GM21825 (cell line): Measurements from ENCODE around the gene ZNF225.
A peak's percentile ranks its signal among the peaks of the same experiment; 100 is the strongest.
"Not testable (repeated sequence)": the region's sequence is repeated elsewhere in the genome, so short reads cannot be mapped to it uniquely, and the experiment has no call there.

Experiments
- ATAC-seq: cut with Tn5 transposase; IDR thresholded peaks from one replicate; pipeline ENCODE4 v1.9.1; 2021; ENCODE audit warnings: mild to moderate bottlenecking, moderate library complexity; ENCODE audit not compliant: unreplicated experiment

The ZNF225 gene

DNA sequence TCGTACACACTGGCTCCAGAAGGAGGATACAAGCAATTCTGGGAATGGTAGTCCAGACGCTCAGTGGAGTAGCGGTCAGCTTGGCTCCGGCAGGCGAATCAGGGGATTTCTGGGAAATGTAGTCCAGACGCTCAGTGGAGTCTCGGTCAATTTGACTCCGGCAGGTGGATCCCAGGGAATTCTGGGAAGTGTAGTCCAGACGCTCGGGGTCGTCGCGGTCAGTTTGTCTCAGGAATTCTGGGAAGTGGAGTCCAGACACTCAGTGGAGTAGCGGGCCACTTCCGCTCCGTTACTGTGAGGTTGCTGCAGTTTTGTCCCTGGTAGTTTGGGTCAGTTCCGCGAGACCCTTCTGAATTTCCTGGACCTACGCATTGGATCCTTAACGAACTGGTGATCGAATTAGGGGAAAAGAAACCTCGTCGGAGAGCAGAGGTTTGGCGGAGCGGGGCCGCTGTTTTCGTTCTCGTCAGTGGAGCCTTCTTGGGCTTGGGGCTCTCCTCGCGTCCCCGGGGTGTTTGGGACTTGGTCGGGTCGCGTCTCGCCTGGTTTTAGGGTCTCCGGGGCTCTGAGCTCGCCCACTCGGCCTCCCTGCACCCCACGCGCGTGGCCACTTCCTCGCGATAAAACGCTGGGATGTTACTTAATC lies at the start of gene ZNF225:
ZNF225 (plus strand) TSS at position 262 of the 646 bp plus-strand sequence. CDS start 2,429 bp downstream, outside the sequence.
- peak; percentile 89 for ATAC-seq

DNA sequence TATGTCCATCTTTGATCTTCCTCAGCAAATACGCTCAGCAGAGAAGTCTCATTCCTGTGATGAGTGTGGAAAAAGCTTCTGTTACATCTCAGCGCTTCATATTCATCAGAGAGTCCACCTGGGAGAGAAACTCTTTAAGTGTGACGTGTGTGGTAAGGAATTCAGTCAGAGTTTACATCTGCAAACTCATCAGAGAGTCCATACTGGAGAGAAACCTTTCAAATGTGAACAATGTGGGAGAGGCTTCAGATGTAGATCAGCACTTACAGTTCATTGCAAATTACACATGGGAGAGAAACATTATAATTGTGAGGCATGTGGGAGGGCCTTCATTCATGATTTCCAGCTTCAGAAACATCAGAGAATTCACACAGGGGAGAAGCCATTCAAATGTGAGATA lies 46.9 kb upstream of the ZNF225 start:
- no peak for ATAC-seq

GRCh38 chr19:44069415-44069814 lies 43.8 kb upstream of the ZNF225 start:
- no peak for ATAC-seq

DNA sequence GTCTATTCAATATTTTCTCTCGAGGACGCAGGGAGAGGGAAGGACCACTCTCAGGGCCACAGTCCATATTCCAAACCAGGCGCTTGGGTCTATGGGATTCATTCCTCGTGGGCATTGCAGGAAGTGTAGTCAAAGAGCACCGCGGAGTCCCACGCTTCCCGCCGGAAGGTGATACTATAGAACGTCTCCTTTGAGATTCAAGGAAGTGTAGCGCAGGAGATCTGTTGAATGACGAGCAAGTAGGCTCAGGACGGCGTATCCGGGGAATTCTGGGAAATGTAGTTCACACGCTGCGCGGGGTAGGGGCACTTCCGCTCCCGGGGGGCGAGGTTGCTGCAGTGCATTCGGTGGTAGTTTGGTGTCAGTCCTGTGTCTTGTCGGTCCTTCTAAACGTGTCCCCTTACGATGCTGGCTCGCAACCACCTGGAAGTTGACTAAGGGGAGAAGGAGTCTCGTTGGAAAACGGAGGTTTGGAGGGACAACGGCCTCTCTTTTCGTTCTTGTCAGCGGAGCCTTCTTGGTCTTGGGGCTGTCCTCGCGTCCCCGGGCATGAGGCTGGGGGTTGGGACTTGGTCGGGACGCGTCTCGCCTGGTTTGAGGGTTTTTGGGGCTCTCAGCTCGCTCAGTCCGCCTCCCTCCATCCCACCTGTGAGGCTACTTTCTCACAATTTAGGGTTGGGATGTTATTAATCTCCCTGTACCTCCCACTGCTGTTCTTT lies 41.2 kb upstream of the ZNF225 start, which contains the start of gene ZNF284:
ZNF284 (plus strand) TSS at position 336 of the 719 bp plus-strand sequence. CDS start 4,231 bp downstream, outside the sequence.
- ATAC-seq = peak; percentile 96

DNA sequence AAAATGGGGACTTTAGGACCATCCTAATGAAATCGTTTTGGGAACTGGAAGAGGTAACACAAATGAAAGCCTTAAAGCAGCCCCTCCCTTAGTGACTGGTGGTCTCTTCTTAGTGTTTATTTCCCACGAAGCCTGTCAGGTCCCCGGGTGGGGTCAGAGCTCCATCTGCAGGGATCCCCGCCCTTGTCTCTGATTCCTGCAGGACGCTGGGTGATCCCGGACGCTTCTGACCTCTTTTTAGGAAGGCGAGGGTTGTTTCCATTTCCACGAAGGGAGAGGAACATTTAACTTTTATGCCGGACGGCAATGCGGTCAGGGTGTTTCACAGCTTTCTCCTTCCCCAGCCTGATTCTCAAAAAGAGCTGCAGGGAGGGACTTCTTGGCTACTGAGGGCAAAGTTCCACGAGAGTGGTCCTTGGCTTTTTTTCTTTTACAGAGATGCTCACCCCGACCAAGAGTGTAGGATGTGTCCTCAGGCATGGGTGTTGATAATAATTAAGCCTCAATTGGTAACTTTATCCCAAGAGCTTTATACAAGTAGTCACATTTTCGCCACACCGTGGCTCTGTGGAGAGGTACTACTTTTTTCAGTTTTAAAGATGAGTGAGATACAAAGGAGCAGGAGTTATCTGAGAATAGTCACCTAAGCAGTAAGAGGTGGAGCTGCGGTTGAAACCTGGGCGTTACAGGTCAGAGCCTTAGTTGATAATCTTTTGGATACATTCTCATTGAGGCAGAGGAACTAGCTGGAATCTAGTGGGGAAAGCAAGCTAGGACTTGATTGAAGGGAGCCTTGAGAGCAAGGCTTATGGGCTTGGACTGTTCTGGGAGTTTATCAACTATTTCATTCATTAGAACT lies 40.4 kb upstream of the ZNF225 start:
- no peak for ATAC-seq

GRCh38 chr19:44076325-44076724 lies 36.9 kb upstream of the ZNF225 start:
- no peak for ATAC-seq

- ATAC-seq = no peak
Observed at GRCh38 chr19:44092108-44092507, 21.1 kb upstream of the ZNF225 start.

DNA sequence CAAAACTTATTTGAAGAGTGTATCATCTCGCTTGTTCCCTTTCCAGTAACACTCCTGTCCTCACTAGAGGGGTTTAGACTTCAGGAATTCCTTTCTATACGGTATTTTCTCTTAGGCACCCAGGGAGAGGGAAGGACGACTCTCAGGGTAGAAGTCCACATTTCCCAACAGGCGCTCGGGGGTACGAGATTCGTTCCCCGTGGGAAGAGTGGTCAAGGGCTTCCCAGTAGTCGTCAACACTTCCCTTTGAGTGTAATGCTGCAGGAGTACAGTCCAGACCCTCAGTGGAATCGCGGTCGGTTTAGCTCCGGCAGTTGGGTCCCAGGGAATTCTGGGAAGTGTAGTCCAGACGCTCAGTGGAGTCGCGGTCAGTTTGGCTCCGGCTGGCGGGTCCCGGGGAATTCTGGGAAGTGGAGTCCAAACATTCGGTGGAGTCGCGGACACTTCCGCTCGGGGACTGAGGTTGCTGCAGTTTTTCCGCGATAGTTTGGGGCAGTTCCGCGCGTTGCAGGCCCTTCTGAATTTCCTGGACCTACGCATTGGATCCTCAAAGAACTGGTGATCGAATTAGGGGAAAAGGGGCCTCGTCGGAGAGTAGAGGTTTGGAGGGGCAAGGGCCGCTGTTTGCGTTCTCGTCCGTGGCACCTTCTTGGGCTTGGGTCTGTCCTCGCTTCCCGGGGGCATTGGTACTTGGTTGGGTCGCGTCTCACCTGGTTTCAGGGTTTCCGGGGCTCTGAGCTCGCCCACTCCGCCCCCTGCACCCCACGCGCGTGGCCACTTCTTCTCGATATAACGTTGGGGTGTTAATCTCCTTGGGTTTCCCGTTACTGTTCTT lies 19.1 kb upstream of the ZNF225 start, which contains the start of gene ZNF224:
ZNF224 (plus strand) TSS at position 431 of the 835 bp plus-strand sequence. CDS start 3,513 bp downstream, outside the sequence.
- ATAC-seq = peak; percentile 87

DNA sequence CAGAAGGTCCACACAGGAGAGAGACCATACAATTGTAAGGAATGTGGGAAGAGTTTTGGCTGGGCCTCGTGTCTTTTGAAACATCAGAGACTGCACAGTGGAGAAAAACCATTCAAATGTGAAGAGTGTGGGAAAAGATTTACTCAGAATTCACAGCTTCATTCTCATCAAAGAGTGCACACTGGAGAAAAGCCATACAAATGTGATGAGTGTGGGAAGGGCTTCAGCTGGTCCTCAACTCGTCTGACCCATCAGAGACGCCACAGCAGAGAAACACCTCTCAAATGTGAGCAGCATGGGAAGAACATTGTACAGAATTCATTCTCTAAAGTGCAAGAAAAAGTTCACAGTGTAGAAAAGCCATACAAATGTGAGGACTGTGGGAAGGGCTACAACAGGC lies 5.4 kb upstream of the ZNF225 start:
- ATAC-seq = no peak

GRCh38 chr19:44109458-44109857 lies 3.7 kb upstream of the ZNF225 start:
- ATAC-seq = no peak

DNA sequence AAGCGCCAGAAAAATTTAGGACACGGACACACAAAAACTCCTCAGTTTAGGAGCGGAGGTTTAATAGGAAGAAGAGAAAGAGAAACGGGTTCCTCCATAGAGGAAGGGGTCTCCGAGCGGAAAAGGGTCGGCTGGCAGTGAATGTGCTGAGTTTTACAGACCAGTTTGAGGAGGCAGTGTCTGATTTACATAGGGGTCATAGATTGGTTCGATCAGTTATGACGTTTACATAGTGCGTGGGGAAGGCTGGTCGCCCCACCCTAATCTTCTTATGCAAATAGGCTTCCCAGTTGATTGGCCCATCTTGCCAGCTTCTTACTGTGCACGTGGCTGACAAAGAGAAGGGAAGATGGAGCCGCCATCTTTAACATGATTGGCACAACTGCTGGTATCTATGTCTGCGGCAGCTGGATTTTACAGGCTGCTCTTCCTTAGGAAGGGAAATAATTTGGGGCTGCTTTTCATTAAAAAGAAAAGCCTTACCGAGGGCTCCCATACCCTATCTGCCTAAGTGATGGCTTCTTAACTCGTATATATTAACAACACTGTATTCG lies 1.2 kb upstream of the ZNF225 start:
- no peak for ATAC-seq

DNA sequence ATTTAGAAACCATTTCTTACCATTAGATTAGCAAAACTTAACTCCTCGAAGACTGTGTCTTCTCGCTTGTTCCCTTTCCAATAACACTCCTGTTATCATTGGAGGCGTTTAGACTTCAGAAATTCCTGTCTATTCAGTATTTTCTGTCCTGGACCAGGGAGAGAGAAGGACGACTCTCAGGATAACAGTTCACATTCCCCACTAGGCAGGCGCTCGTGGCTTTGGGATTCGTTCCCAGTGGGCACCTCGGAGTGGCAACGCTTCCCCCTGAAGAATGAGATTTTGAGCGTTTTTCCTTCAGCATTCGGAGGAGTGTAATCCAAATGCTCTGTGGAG lies 429 bp upstream of the ZNF225 start:
- ATAC-seq = peak; percentile 20

- ATAC-seq = peak; percentile 12
Observed at GRCh38 chr19:44113784-44114390, 688 bp downstream of the ZNF225 start.

DNA sequence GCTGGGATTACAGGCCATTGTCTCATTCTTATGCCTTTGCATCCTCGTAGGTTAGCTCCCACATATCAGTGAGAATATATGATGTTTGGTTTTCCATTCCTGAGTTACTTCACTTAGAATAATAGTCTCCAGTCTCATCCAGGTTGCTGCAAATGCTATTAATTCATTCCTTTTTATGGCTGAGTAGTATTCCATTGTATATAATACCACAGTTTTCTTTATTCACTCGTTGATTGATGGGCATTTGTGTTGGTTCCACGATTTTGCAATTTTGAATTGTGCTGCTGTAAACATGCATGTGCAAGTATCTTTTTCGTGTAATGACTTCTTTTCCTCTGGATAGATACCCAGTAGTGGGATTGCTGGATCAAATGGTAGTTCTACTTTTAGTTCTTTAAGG lies 8.0 kb downstream of the ZNF225 start:
- not testable (repeated sequence) for ATAC-seq

DNA sequence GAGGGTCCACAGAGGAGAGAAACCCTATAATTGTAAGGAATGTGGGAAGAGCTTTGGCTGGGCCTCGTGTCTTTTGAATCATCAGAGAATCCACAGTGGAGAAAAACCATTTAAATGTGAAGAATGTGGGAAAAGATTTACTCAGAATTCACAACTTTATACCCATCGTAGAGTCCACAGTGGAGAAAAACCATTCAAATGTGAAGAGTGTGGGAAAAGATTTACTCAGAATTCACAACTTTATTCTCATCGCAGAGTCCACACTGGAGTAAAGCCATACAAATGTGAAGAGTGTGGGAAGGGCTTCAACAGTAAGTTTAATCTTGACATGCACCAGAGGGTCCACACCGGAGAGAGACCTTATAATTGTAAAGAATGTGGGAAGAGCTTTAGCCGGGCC lies 18.8 kb downstream of the ZNF225 start:
- ATAC-seq = no peak

DNA sequence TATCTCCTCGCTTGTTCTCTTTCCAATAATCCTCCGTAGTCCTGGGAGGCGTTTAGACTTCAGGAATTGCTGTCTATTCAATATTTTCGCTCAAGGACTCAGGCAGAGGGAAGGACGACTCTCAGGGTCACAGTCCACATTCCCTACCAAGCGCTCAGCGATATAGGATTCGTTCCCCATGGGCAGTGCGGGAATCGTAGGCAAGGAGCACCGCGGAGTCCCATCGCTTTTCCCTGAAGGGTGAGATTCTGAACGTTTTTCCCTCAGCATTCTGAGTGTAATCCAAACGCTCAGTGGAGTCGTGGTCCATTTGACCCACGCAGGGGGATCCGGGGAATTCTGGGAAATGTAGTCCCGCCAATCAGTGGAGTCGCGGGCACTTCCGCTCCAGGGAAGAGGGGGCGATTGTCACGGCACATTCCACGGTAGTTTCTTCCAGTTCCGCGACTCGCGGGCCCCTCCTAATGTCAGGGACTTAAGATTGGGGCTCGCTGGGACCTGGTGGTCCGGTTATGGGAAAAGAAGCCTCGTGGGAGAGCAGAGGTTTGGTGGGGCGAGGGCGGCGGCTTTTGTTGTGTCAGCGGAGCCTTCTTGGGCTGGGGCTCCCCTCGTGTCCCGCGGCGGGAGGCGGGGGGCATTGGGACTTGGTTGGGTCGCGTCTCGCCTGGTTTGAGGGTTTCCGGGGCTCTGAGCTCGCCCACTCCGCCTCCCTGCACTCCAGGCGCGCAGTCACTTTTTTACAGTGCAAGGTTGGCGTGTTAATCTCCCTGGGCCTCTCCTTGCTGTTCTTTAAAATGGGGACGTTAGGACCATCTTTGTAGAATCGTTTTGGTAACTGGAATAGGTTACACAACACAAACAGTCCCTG lies 28.2 kb downstream of the ZNF225 start, which contains the start of gene ZNF234:
ZNF234 (plus strand) TSS at position 364 of the 868 bp plus-strand sequence. CDS start 3,079 bp downstream, outside the sequence.
- ATAC-seq = peak; percentile 87

DNA sequence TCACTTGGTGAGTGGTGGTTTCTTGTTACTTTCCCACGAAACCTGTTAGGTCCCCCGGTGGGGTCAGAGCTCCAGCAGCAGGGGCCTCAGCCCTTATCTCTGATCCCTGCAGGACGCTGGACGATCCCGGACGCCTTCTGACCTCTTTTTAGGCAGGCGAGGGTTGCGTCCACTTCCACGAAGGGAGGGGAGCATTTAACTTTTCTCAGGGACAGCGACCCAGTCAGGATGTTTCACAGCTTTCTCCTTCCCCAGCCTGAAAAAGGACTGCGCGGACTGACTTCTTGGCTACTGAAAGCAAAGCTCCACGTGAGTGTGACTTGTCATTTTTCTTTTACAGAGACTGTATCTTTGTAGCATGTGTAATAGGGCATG lies 28.8 kb downstream of the ZNF225 start:
- ATAC-seq = no peak

- no peak for ATAC-seq
Observed at GRCh38 chr19:44149776-44150175, 36.6 kb downstream of the ZNF225 start.

GRCh38 chr19:44151491-44151890 lies 38.3 kb downstream of the ZNF225 start:
- no peak for ATAC-seq
